ENCODE measurements around the gene SSBP2.

GRCh38 chr5:81748556-81748955 is 2.3 kb downstream of the SSBP2 start:
- no peak for TF ChIP-seq POLR2A (IDR thresholded peaks at IDR 0.05; ENCODE audit: low read depth, low read length)
- no peak for TF ChIP-seq POLR2AphosphoS5 (IDR thresholded peaks at IDR 0.05; ENCODE audit: low read depth, low read length)

Data from GM12892 (cell line).